Measurements from ENCODE around the gene KIN. TPM values are rescaled to one million over a fixed set of nuclear protein-coding genes. Genes with fewer than 3 reads are reported as not detected.
"Not testable (repeated sequence)": the region's sequence is repeated elsewhere in the genome, so short reads cannot be mapped to it uniquely, and the experiment has no call there.

The KIN gene
- total and polyA plus RNA-seq, 8 donors: 9.3 to 22.7 (median 21.4) TPM

- ATAC-seq (no peak), DNase-seq (peak in 1 of 4 donors; percentile 7)
- Histone ChIP-seq H3K36me3 (peaks cover 0 to 93% of the 10 kb centered on the region in 2 donors), H3K4me3 (no peak overlapping the region), H3K4me1 (peaks cover 0 to 9% of the 10 kb centered on the region in 2 donors), H3K27me3 (no peaks in the 10 kb centered on the region), H3K27ac (peak overlapping the region in 1 of 2 donors; percentile 49), H3K9me3 (no peaks in the 10 kb centered on the region)
- intact Hi-C loops (cut with DNase I): no loop called here
- TF ChIP-seq CTCF (IDR thresholded peaks at IDR 0.05): no peak
Observed at GRCh38 chr10:7763929-7764328, 23.9 kb downstream of the KIN start.

GRCh38 chr10:7756360-7756992, 31.3 kb downstream of the KIN start:
- Histone ChIP-seq H3K9me3 (no peaks in the 10 kb centered on the region), H3K36me3 (peaks cover 0 to 97% of the 10 kb centered on the region in 2 donors), H3K4me1 (no peaks in the 10 kb centered on the region), H3K4me3 (no peak overlapping the region), H3K27me3 (no peaks in the 10 kb centered on the region), H3K27ac (no peak overlapping the region)
- DNase-seq: no peak
- intact Hi-C loops (cut with DNase I): no loop called here
- peak; percentile 54 for ATAC-seq
- peak in 1 of 2 donors; percentile 16 for TF ChIP-seq CTCF (IDR thresholded peaks at IDR 0.05)

GRCh38 chr10:7755103-7755502, 32.7 kb downstream of the KIN start:
- intact Hi-C loops (cut with DNase I): no loop called here
- ATAC-seq: no peak
- no peak for TF ChIP-seq CTCF (IDR thresholded peaks at IDR 0.05)
- H3K27ac ChIP-seq: no peak overlapping the region
- no peaks in the 10 kb centered on the region for H3K9me3 ChIP-seq
- no peaks in the 10 kb centered on the region for H3K4me1 ChIP-seq
- peaks cover 0 to 97% of the 10 kb centered on the region in 2 donors for H3K36me3 ChIP-seq
- no peak for DNase-seq
- H3K4me3 ChIP-seq: no peak overlapping the region
- H3K27me3 ChIP-seq: no peaks in the 10 kb centered on the region

- DNase-seq (no peak), ATAC-seq (no peak)
- peaks cover 0 to 75% of the 10 kb centered on the region in 2 donors for H3K36me3 ChIP-seq
- H3K27me3 ChIP-seq: no peaks in the 10 kb centered on the region
- intact Hi-C loops (cut with DNase I): no loop called here
- H3K4me3 ChIP-seq: no peak overlapping the region
- no peak overlapping the region for H3K27ac ChIP-seq
- no peaks in the 10 kb centered on the region for H3K9me3 ChIP-seq
- TF ChIP-seq CTCF (IDR thresholded peaks at IDR 0.05): no peak
- H3K4me1 ChIP-seq: no peaks in the 10 kb centered on the region
Observed at GRCh38 chr10:7752251-7752650, 35.5 kb downstream of the KIN start.

DNA sequence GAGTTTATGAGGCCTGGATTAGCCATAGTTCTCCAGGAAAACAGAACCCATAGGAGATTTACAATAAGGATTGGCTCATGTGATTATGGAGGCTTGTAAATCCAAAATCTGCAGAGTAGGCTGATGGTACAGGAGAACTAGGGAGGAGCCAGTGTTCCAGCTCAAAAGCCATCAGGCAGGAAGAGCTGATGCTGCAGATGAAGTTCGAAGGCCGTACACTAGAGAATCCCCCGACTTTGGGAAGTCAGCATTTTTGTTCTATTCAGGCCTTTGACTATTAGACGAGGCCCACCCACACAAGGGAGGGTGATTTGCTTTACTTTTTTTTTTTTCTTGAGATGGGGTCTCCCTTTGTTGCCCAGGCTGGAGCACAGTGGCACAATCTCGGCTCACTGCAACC, 37.6 kb downstream of the KIN start:
- H3K27me3 ChIP-seq: no peaks in the 10 kb centered on the region
- H3K4me1 ChIP-seq: no peaks in the 10 kb centered on the region
- H3K27ac ChIP-seq: no peak overlapping the region
- no peak for ATAC-seq
- H3K36me3 ChIP-seq: peaks cover 0 to 55% of the 10 kb centered on the region in 2 donors
- no peak for TF ChIP-seq CTCF (IDR thresholded peaks at IDR 0.05)
- H3K9me3 ChIP-seq: no peaks in the 10 kb centered on the region
- H3K4me3 ChIP-seq: no peak overlapping the region
- intact Hi-C loops (cut with DNase I): no loop called here
- no peak for DNase-seq

DNA sequence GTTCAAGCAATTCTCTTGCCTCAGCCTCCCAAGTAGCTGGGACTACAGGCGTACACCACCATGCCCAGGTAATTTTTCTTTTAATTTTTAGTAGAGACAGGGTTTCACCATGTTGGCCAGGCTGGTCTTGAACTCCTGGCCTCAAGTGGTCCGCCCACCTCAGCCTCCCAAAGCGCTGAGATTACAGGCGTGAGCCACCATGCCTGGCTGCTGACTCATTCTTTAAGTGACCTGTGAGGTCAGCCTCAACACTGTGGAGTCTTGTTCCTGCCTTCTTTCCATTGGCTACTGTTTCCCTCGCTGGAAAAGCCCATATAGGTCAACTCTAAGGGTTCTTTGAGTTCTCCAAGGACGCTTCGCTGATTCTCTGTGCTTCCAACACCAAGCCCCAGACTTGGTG, 39.2 kb downstream of the KIN start:
- H3K36me3 ChIP-seq: peaks cover 0 to 39% of the 10 kb centered on the region in 2 donors
- H3K4me1 ChIP-seq; H3K27me3 ChIP-seq; H3K27ac ChIP-seq; DNase-seq; H3K4me3 ChIP-seq; intact Hi-C loops (cut with DNase I); H3K9me3 ChIP-seq; ATAC-seq: not testable (repeated sequence)
